B cell (primary cell): Measurements from ENCODE around the gene GPR156. TPM values are rescaled to one million over a fixed set of nuclear protein-coding genes. Genes with fewer than 3 reads are reported as not detected.

Experiments
- ATAC-seq: fragments of 200-7000 bp; cut with Tn5 transposase; one replicate; pipeline ENCODE4 v1.10.0; 2021; ENCODE audit warnings: low read depth, mild to moderate bottlenecking, moderate number of reproducible peaks, moderate library complexity
- CTCF ChIA-PET: fragments of 350-600 bp; sonication (Branson Sonifier 250); formaldehyde crosslinking; loops from one replicate; lab custom pipeline; 2021; ENCODE audit warnings: antibody characterized with exemption, inconsistent platforms; lab: Charles Lee
- POLR2A ChIA-PET: fragments of 350-600 bp; sonication (Branson Sonifier 250); formaldehyde crosslinking; loops from one replicate; lab custom pipeline; 2021; ENCODE audit warnings: antibody characterized with exemption; lab: Charles Lee
- DNase-seq: peaks from one replicate; pipeline ENCODE4 v3.0.0; 2013
- H2AFZ ChIP-seq: 2 replicates; pipeline ENCODE4 v1.6.1; 2012; ENCODE audit warnings: mild to moderate bottlenecking, low read depth, low read length; ENCODE audit not compliant: insufficient read depth, poor library complexity, severe bottlenecking
- H3K27ac ChIP-seq, 2 donors: 1 replicate in 1 of 2; 2 replicates in 1 of 2; pipeline ENCODE4 v1.5.1; 2012 to 2013; ENCODE audit warnings: low read length in 2 of 2, mild to moderate bottlenecking in 2 of 2, moderate library complexity in 1 of 2
- H3K27me3 ChIP-seq, 4 experiments: fragments of 200-600 bp in 1 of 4; sonication (generic) in 1 of 4; replicated peaks in 1 of 4; 1 replicate in 2 of 4; 2 replicates in 2 of 4; pipeline versions ENCODE4 v1.6.1 to v1.7.0; 2013 to 2016; ENCODE audit warnings: low read length in 3 of 4, mild to moderate bottlenecking in 2 of 4, mixed read lengths in 1 of 4, moderate library complexity in 1 of 4; ENCODE audit not compliant: insufficient read depth in 4 of 4, control insufficient read depth in 3 of 4; ENCODE audit errors: control extremely low read depth in 1 of 4
- H3K36me3 ChIP-seq, 2 experiments: replicated peaks in 1 of 2; 1 replicate in 1 of 2; 2 replicates in 1 of 2; pipeline versions ENCODE4 v1.6.1 to v1.7.1; 2013; ENCODE audit warnings: low read length in 1 of 2; ENCODE audit not compliant: insufficient read depth in 2 of 2, control insufficient read depth in 1 of 2; ENCODE audit errors: control extremely low read depth in 1 of 2, extremely low read depth in 1 of 2
- H3K4me1 ChIP-seq, 2 donors: fragments of 200-600 bp in 1 of 2; sonication (generic) in 1 of 2; 1 replicate in 1 of 2; 2 replicates in 1 of 2; pipeline versions ENCODE4 v1.5.1 to v1.6.1; 2013 to 2017; ENCODE audit warnings: low read length in 2 of 2; ENCODE audit not compliant: control insufficient read depth in 2 of 2, insufficient read depth in 2 of 2
- H3K4me2 ChIP-seq: replicated peaks from 2 replicates; pipeline ENCODE3; 2012; ENCODE audit warnings: mild to moderate bottlenecking, low read depth, low read length; ENCODE audit not compliant: poor library complexity, severe bottlenecking
- H3K4me3 ChIP-seq, 5 experiments: fragments of 200-600 bp in 1 of 5; sonication (generic) in 1 of 5; 1 replicate in 3 of 5; 2 replicates in 2 of 5; pipeline versions ENCODE4 v1.5.1 to v1.7.0; 2011 to 2016; ENCODE audit warnings: low read length in 4 of 5, mild to moderate bottlenecking in 4 of 5, low read depth in 2 of 5, control low read depth in 1 of 5, moderate library complexity in 1 of 5; ENCODE audit not compliant: insufficient read depth in 1 of 5; ENCODE audit errors: control extremely low read depth in 1 of 5, extremely low read depth in 1 of 5
- H3K79me2 ChIP-seq: fragments of 200-600 bp; sonication (generic); one replicate; pipeline ENCODE4 v1.6.0; 2016; ENCODE audit warnings: low read length; ENCODE audit not compliant: control insufficient read depth, insufficient read depth
- H3K9ac ChIP-seq: fragments of 200-600 bp; sonication (generic); 2 replicates; pipeline ENCODE4 v1.6.1; 2017; ENCODE audit warnings: mild to moderate bottlenecking, low read length, moderate library complexity
- H3K9me3 ChIP-seq, 3 donors: one replicate each; pipeline versions ENCODE4 v1.6.1 to v1.7.1; 2013; ENCODE audit warnings: low read length in 2 of 3; ENCODE audit not compliant: control insufficient read depth in 2 of 3, insufficient read depth in 1 of 3; ENCODE audit errors: control extremely low read depth in 1 of 3
- H4K20me1 ChIP-seq: 2 replicates; pipeline ENCODE4 v1.6.0; 2012; ENCODE audit warnings: mild to moderate bottlenecking, low read length; ENCODE audit not compliant: insufficient read depth, control insufficient read depth, poor library complexity, severe bottlenecking
- H3K27ac Mint-ChIP-seq: one replicate; pipeline ENCODE4 v1.8.0; 2021; ENCODE audit warnings: mixed read lengths
- H3K27me3 Mint-ChIP-seq: one replicate; pipeline ENCODE4 v1.8.0; 2021; ENCODE audit warnings: mixed read lengths
- H3K4me1 Mint-ChIP-seq: one replicate; pipeline ENCODE4 v1.8.0; 2021; ENCODE audit warnings: mixed read lengths
- H3K4me3 Mint-ChIP-seq: one replicate; pipeline ENCODE4 v1.8.0; 2021; ENCODE audit warnings: mixed read lengths
- H3K9me3 Mint-ChIP-seq: one replicate; pipeline ENCODE4 v1.8.0; 2022; ENCODE audit warnings: mixed read lengths; ENCODE audit not compliant: insufficient read depth
- CTCF ChIP-seq: fragments of 200-600 bp; IDR thresholded peaks from one replicate; pipeline ENCODE4 v1.8.0; 2022; ENCODE audit warnings: antibody characterized with exemption, mild to moderate bottlenecking
- EZH2 ChIP-seq: IDR thresholded peaks from 2 replicates; pipeline ENCODE4 v1.6.1; 2012; ENCODE audit warnings: borderline replicate concordance, low read depth, mild to moderate bottlenecking, moderate library complexity, low read length; ENCODE audit not compliant: insufficient read depth, poor library complexity, severe bottlenecking
- WGBS: methylation state at CpG from one replicate; pipeline ENCODE4 v1.1.5; 2013; ENCODE audit warnings: missing lambda C conversion rate; ENCODE audit not compliant: insufficient coverage; 5-methylcytosine and 5-hydroxymethylcytosine counted together
- intact Hi-C: fragments of 100-400 bp; cut with micrococcal nuclease; formaldehyde crosslinking; loops from one replicate; pipeline ENCODE4 v1.10.0; 2022
- polyA plus RNA-seq: library from polyadenylated mRNA; depleted of rRNA; stranded (reverse); fragments of >200 nt; gene quantifications from 2 replicates; pipeline ENCODE4 v1.2.3, GENCODE V29; 2012
- total RNA-seq, 2 donors: library from RNA; stranded (reverse); fragments of 120-200 nt in 1 of 2; gene quantifications; 1 replicate in 1 of 2; 2 replicates in 1 of 2; pipeline versions ENCODE4 v1.2.3 to v1.2.4, GENCODE V29; 2013 to 2022

Gene GPR156
- total and polyA plus RNA-seq, 2 donors (not counting 1 experiment from before 2014, with no cell fraction given), result 0.03 to 0.20 TPM

GRCh38 chr3:120155108-120155507, 129.9 kb downstream of the GPR156 start:
- peaks cover 0 to 3% (median 0%) of the 10 kb centered on the region in 4 experiments for H3K27me3 ChIP-seq
- peaks cover 7% of the 10 kb centered on the region for H3K27me3 Mint-ChIP-seq
- no peaks in the 10 kb centered on the region for H3K36me3 ChIP-seq
- no peaks in the 10 kb centered on the region for H3K79me2 ChIP-seq
- H3K4me1 Mint-ChIP-seq, result no peaks in the 10 kb centered on the region
- peaks cover 10% of the 10 kb centered on the region for H3K9me3 Mint-ChIP-seq
- no peak overlapping the region for H3K4me3 ChIP-seq
- DNase-seq, result no peak
- no peak overlapping the region for H3K4me2 ChIP-seq
- no peak for TF ChIP-seq EZH2
- no peak for TF ChIP-seq CTCF
- H3K4me1 ChIP-seq, result no peaks in the 10 kb centered on the region
- no peak overlapping the region for H3K4me3 Mint-ChIP-seq
- H2AFZ ChIP-seq, result no peak overlapping the region
- no peak overlapping the region for H3K9ac ChIP-seq
- intact Hi-C loops, result no loop called here
- CTCF ChIA-PET, result no interaction called here
- H3K27ac ChIP-seq, result no peak overlapping the region
- no peaks in the 10 kb centered on the region for H4K20me1 ChIP-seq
- H3K27ac Mint-ChIP-seq, result no peak overlapping the region
- POLR2A ChIA-PET, result no interaction called here
- peaks cover 4 to 21% (median 18%) of the 10 kb centered on the region in 3 donors for H3K9me3 ChIP-seq
- no peak for ATAC-seq

GRCh38 chr3:120153294-120153693, 131.7 kb downstream of the GPR156 start:
- H3K79me2 ChIP-seq, result no peaks in the 10 kb centered on the region

More at GRCh38 chr3:120153294-120153693, 131.7 kb downstream of the GPR156 start:
- no peak overlapping the region for H2AFZ ChIP-seq
- H3K27me3 ChIP-seq, result peaks cover 0 to 3% (median 0%) of the 10 kb centered on the region in 4 experiments
- H3K9me3 Mint-ChIP-seq, result peaks cover 10% of the 10 kb centered on the region
- H4K20me1 ChIP-seq, result no peaks in the 10 kb centered on the region
- no peak overlapping the region for H3K27ac ChIP-seq
- intact Hi-C loops, result no loop called here
- no peaks in the 10 kb centered on the region for H3K4me1 ChIP-seq
- ChIA-PET POLR2A (no interaction called here), CTCF (no interaction called here)
- no peak overlapping the region for H3K4me3 ChIP-seq
- DNase-seq (no peak), ATAC-seq (no peak)
- no peak overlapping the region for H3K4me3 Mint-ChIP-seq
- no peak overlapping the region for H3K4me2 ChIP-seq
- no peak overlapping the region for H3K9ac ChIP-seq
- peaks cover 7% of the 10 kb centered on the region for H3K27me3 Mint-ChIP-seq
- WGBS, result no CpG with 5 or more reads among the region's 2 CpGs
- no peaks in the 10 kb centered on the region for H3K36me3 ChIP-seq
- H3K9me3 ChIP-seq, result peaks cover 4 to 21% (median 18%) of the 10 kb centered on the region in 3 donors
- no peak overlapping the region for H3K27ac Mint-ChIP-seq
- no peaks in the 10 kb centered on the region for H3K4me1 Mint-ChIP-seq
- TF ChIP-seq EZH2 (no peak), CTCF (no peak)
